IMR-90 (cell line): ENCODE data around the gene LTBP1. TPM values are rescaled to one million over a fixed set of nuclear protein-coding genes. Genes with fewer than 3 reads are reported as not detected.

ENCODE experiments used
- ATAC-seq: fragments of 200-7000 bp; cut with Tn5 transposase; 2 replicates; pipeline ENCODE4 v1.9.1; 2020; ENCODE audit warnings: low read depth, mild to moderate bottlenecking, moderate library complexity
- BruUV-seq: library from RNA; stranded (reverse); fragments of 400-500 nt; replicated peaks from 2 replicates; lab custom pipeline; 2021; lab: Mats Ljungman, UMichigan
- CTCF ChIA-PET: fragments of 300-600 bp; formaldehyde crosslinking; extraction: SDS; loops from one replicate; lab custom pipeline; 2021; ENCODE audit warnings: antibody characterized with exemption; lab: Yijun Ruan, JAX
- POLR2A ChIA-PET: fragments of 300-600 bp; sonication (Branson Sonifier 250); formaldehyde crosslinking; loops from one replicate; lab custom pipeline; 2022; ENCODE audit warnings: antibody characterized with exemption; ENCODE audit not compliant: unreplicated experiment; lab: Charles Lee
- DNase-seq: peaks from one replicate; pipeline ENCODE4 v3.0.0; 2013
- H2AFZ ChIP-seq: replicated peaks from 2 replicates; pipeline ENCODE3; 2013; ENCODE audit warnings: low read length, mild to moderate bottlenecking; ENCODE audit not compliant: poor library complexity
- H2AK5ac ChIP-seq: 2 replicates; pipeline ENCODE4 v1.6.1; 2013; ENCODE audit warnings: low read depth, low read length, inconsistent platforms
- H2AK9ac ChIP-seq: replicated peaks from 2 replicates; pipeline ENCODE3; 2013; ENCODE audit warnings: mild to moderate bottlenecking, low read depth, low read length, moderate library complexity; ENCODE audit not compliant: poor library complexity
- H2BK120ac ChIP-seq: 2 replicates; pipeline ENCODE4 v1.6.1; 2013; ENCODE audit warnings: low read depth, low read length, inconsistent platforms
- H2BK15ac ChIP-seq: 3 replicates; pipeline ENCODE4 v1.6.1; 2013; ENCODE audit warnings: low read depth, low read length, inconsistent platforms
- H2BK20ac ChIP-seq: 2 replicates; pipeline ENCODE4 v1.6.1; 2013; ENCODE audit warnings: low read depth, mild to moderate bottlenecking, inconsistent platforms, low read length, moderate library complexity
- H2BK5ac ChIP-seq: 2 replicates; pipeline ENCODE4 v1.6.1; 2013; ENCODE audit warnings: mild to moderate bottlenecking, low read depth, low read length, inconsistent platforms; ENCODE audit not compliant: poor library complexity, severe bottlenecking
- H3K14ac ChIP-seq: replicated peaks from 2 replicates; pipeline ENCODE4 v1.6.1; 2013; ENCODE audit warnings: low read depth, low read length, inconsistent platforms
- H3K18ac ChIP-seq: 2 replicates; pipeline ENCODE4 v1.6.1; 2013; ENCODE audit warnings: low read depth, low read length, control low read depth
- H3K23ac ChIP-seq: 2 replicates; pipeline ENCODE4 v1.6.1; 2013; ENCODE audit warnings: low read depth, low read length, inconsistent platforms
- H3K27ac ChIP-seq: 2 replicates; pipeline ENCODE4 v1.5.1; 2013; ENCODE audit warnings: mild to moderate bottlenecking, control low read depth, low read length; ENCODE audit not compliant: insufficient read depth
- H3K27me3 ChIP-seq: 2 replicates; pipeline ENCODE4 v1.6.1; 2013; ENCODE audit warnings: low read length; ENCODE audit not compliant: control insufficient read depth, insufficient read depth
- H3K36me3 ChIP-seq: 2 replicates; pipeline ENCODE4 v1.6.1; 2013; ENCODE audit warnings: low read length, mixed read lengths; ENCODE audit not compliant: control insufficient read depth, insufficient read depth
- H3K4ac ChIP-seq: 2 replicates; pipeline ENCODE4 v1.6.1; 2013; ENCODE audit warnings: low read depth, low read length, inconsistent platforms
- H3K4me1 ChIP-seq: 2 replicates; pipeline ENCODE4 v1.6.1; 2013; ENCODE audit warnings: low read length, mixed read lengths; ENCODE audit not compliant: control insufficient read depth, insufficient read depth
- H3K4me2 ChIP-seq: 2 replicates; pipeline ENCODE4 v1.6.1; 2013; ENCODE audit warnings: low read depth, mild to moderate bottlenecking, control low read depth, low read length, moderate library complexity
- H3K4me3 ChIP-seq: 2 replicates; pipeline ENCODE4 v1.5.1; 2013; ENCODE audit warnings: low read depth, mild to moderate bottlenecking, control low read depth, low read length, moderate library complexity; ENCODE audit not compliant: insufficient read depth
- H3K56ac ChIP-seq: 2 replicates; pipeline ENCODE4 v1.6.1; 2013; ENCODE audit warnings: low read length, inconsistent platforms; ENCODE audit not compliant: insufficient read depth; ENCODE audit errors: extremely low read depth
- H3K79me1 ChIP-seq, 2 experiments: 2 replicates each; pipeline ENCODE4 v1.6.1; 2013; ENCODE audit warnings: low read length in 2 of 2, inconsistent platforms in 1 of 2, low read depth in 1 of 2
- H3K9ac ChIP-seq: 2 replicates; pipeline ENCODE4 v1.6.1; 2013; ENCODE audit warnings: low read depth, low read length, control low read depth
- H3K9me1 ChIP-seq: 2 replicates; pipeline ENCODE4 v1.6.1; 2013; ENCODE audit warnings: low read length, inconsistent platforms; ENCODE audit not compliant: insufficient read depth
- H3K9me3 ChIP-seq: 2 replicates; pipeline ENCODE4 v1.6.1; 2013; ENCODE audit warnings: low read length; ENCODE audit not compliant: control insufficient read depth, insufficient read depth
- H4K20me1 ChIP-seq: 2 replicates; pipeline ENCODE4 v1.6.1; 2013; ENCODE audit warnings: low read length, inconsistent platforms; ENCODE audit not compliant: insufficient read depth
- H4K5ac ChIP-seq: 2 replicates; pipeline ENCODE4 v1.6.1; 2013; ENCODE audit warnings: mild to moderate bottlenecking, low read depth, low read length, control low read depth
- H4K8ac ChIP-seq, 2 experiments: 2 replicates each; pipeline ENCODE4 v1.6.1; 2013; ENCODE audit warnings: low read depth in 2 of 2, low read length in 2 of 2, control low read depth in 1 of 2, inconsistent platforms in 1 of 2
- H4K91ac ChIP-seq: 2 replicates; pipeline ENCODE4 v1.6.1; 2013; ENCODE audit warnings: low read depth, low read length, inconsistent platforms; ENCODE audit not compliant: insufficient read depth
- FOS ChIP-seq: fragments of 150-350 bp; IDR thresholded peaks from 2 replicates; pipeline ENCODE4 v1.6.1; 2016; ENCODE audit warnings: low read depth, low read length
- MXI1 ChIP-seq: IDR thresholded peaks from 2 replicates; pipeline ENCODE4 v1.6.1; 2012; ENCODE audit warnings: low read depth, mild to moderate bottlenecking, low read length, moderate library complexity, borderline replicate concordance
- WGBS, 2 experiments: methylation state at CpG; one replicate each; pipeline versions ENCODE4 v1.1.5 to v1.1.7; 2013; ENCODE audit warnings: missing lambda C conversion rate in 2 of 2; ENCODE audit not compliant: insufficient read length in 1 of 2; ENCODE audit errors: extremely low coverage in 2 of 2; 5-methylcytosine and 5-hydroxymethylcytosine counted together
- dilution Hi-C: fragments of 300-500 bp; cut with HindIII; formaldehyde crosslinking; loops from one replicate; pipeline ENCODE4 v1.14.3; 2018; ENCODE audit warnings: low sequenced_read_pairs; ENCODE audit not compliant: unreplicated experiment
- in situ Hi-C: fragments of 300-500 bp; cut with MboI; formaldehyde crosslinking; loops from 3 replicates; pipeline ENCODE4 v1.14.3; 2019; ENCODE audit warnings: low sequenced_read_pairs, inconsistent platforms, mixed read lengths
- intact Hi-C: fragments of 100-400 bp; cut with micrococcal nuclease; formaldehyde crosslinking; loops from 2 replicates; pipeline ENCODE4 v1.10.0; 2022
- polyA plus RNA-seq, 3 experiments: library from polyadenylated mRNA; depleted of rRNA; stranded (reverse); fragments of >200 nt; gene quantifications; 2 replicates each; pipeline ENCODE4 v1.2.3, GENCODE V29; 2012; ENCODE audit warnings: low replicate concordance in 1 of 3
- total RNA-seq: library from RNA; depleted of rRNA; stranded (reverse); fragments of >200 nt; gene quantifications from 2 replicates; pipeline ENCODE4 v1.2.3, GENCODE V29; 2012

LTBP1 gene
- total and polyA plus RNA-seq, 2 of the 4 experiments (the other 2 are of a cell fraction): 235 to 326 TPM

- Histone ChIP-seq H4K91ac (no peak overlapping the region), H3K27ac (no peak overlapping the region), H3K4ac (peak overlapping the region; percentile 25; the same call in 1 of the 2 replicates), H3K4me1 (peaks cover 3% of the 10 kb centered on the region; the same call in 1 of the 2 replicates), H3K9ac (no peak overlapping the region), H2AK9ac (no peak overlapping the region), H3K79me1 (peaks cover 9 to 20% of the 10 kb centered on the region in 2 experiments; a peak in 3 of 4 replicates), H3K9me1 (no peaks in the 10 kb centered on the region), H3K27me3 (no peaks in the 10 kb centered on the region), H2BK15ac (no peak overlapping the region), H4K5ac (no peak overlapping the region; the same call in 1 of the 2 replicates), H3K9me3 (no peaks in the 10 kb centered on the region), H4K8ac (no peak overlapping the region; a peak in 1 of 4 replicates), H3K56ac (no peak overlapping the region), H2BK120ac (no peak overlapping the region), H3K4me3 (no peak overlapping the region), H4K20me1 (no peaks in the 10 kb centered on the region), H3K18ac (no peak overlapping the region; the same call in 1 of the 2 replicates), H3K23ac (peak overlapping the region; percentile 17; the same call in 1 of the 2 replicates), H2BK20ac (no peak overlapping the region), H2AK5ac (no peak overlapping the region), H3K4me2 (no peak overlapping the region), H2AFZ (no peak overlapping the region), H3K14ac (no peak overlapping the region), H2BK5ac (no peak overlapping the region), H3K36me3 (peaks cover 4% of the 10 kb centered on the region; the same call in 1 of the 2 replicates)
- intact Hi-C loops (no loop called here), in situ Hi-C loops (no loop called here), dilution Hi-C loops (no loop called here)
- CTCF ChIA-PET: no interaction called here
- no TSS peak for BruUV-seq
- WGBS, 2 experiments: no CpG with 5 or more reads among the region's 4 CpGs
- POLR2A ChIA-PET: no interaction called here
- TF ChIP-seq MXI1 (no peak), FOS (no peak)
- DNase-seq (no peak), ATAC-seq (no peak)
Observed at GRCh38 chr2:33116799-33117198, 170.0 kb downstream of the LTBP1 start.
